A549 (cell line): ENCODE measurements around the gene FAM133A. TPM values are rescaled to one million over a fixed set of nuclear protein-coding genes. Genes with fewer than 3 reads are reported as not detected.

Experiments
- ATAC-seq, 2 experiments: fragments of 200-7000 bp in 1 of 2; fragments of >200 bp in 1 of 2; cut with Nextera tagmentation in 1 of 2; cut with Tn5 transposase in 1 of 2; 3 replicates each; pipeline versions ENCODE4 v1.8.0 to v1.9.1; 2018 to 2020; ENCODE audit warnings: mild to moderate bottlenecking in 1 of 2, moderate library complexity in 1 of 2
- CTCF ChIA-PET: fragments of 300-600 bp; sonication (Branson Sonifier 250); formaldehyde crosslinking; extraction: SDS; loops from one replicate; lab custom pipeline; 2021; ENCODE audit warnings: antibody characterized with exemption, inconsistent platforms; lab: Yijun Ruan, JAX
- POLR2A ChIA-PET: fragments of 350-600 bp; formaldehyde crosslinking; extraction: SDS; loops from one replicate; lab custom pipeline; 2021; ENCODE audit warnings: antibody characterized with exemption, inconsistent platforms; lab: Yijun Ruan, JAX
- DNase-seq, 2 experiments: peaks; one replicate each; pipeline versions ENCODE4 v3.0.0 to v3.0.0-alpha.2; 2011 to 2016; ENCODE audit warnings: low read depth in 1 of 2, low spot score in 1 of 2
- FAIRE-seq: peaks from 2 replicates; lab custom pipeline; 2011; peaks lifted over from hg19 to GRCh38; lab: Jason Lieb, UNC
- H3K27ac ChIP-seq, 2 experiments: fragments of >200 bp; sonication (Bioruptor Twin); formaldehyde crosslinking; 3 replicates each; pipeline ENCODE4 v1.5.1; 2016 to 2017
- H3K4me1 ChIP-seq: fragments of >200 bp; sonication (Bioruptor Twin); formaldehyde crosslinking; 3 replicates; pipeline ENCODE4 v1.6.1; 2016
- H3K4me2 ChIP-seq: fragments of >200 bp; sonication (Bioruptor Twin); formaldehyde crosslinking; 3 replicates; pipeline ENCODE4 v1.6.1; 2016
- H3K4me3 ChIP-seq: fragments of >200 bp; sonication (Bioruptor Twin); formaldehyde crosslinking; 3 replicates; pipeline ENCODE4 v1.5.1; 2016
- H3K9me3 ChIP-seq: fragments of >200 bp; sonication (Bioruptor Twin); formaldehyde crosslinking; 3 replicates; pipeline ENCODE4 v1.6.1; 2016
- BHLHE40 ChIP-seq: IDR thresholded peaks from 2 replicates; pipeline ENCODE4 v1.6.1; 2012; ENCODE audit warnings: low read depth, low read length, inconsistent platforms
- CBX8 ChIP-seq: fragments of 200-600 bp; sonication (generic); IDR thresholded peaks from 2 replicates; pipeline ENCODE4 v1.6.1; 2016
- FOSB ChIP-seq: fragments of 250-450 bp; sonication (Bioruptor Pico); IDR thresholded peaks from 2 replicates; pipeline ENCODE4 v1.5.0; 2020; ENCODE audit warnings: mild to moderate bottlenecking, moderate library complexity
- GATA3 ChIP-seq: IDR thresholded peaks from 2 replicates; pipeline ENCODE4 v1.6.1; 2012; ENCODE audit warnings: borderline replicate concordance
- HEYL ChIP-seq: fragments of 250-450 bp; sonication (Bioruptor Pico); IDR thresholded peaks from 2 replicates; pipeline ENCODE4 v1.8.0; 2021; ENCODE audit warnings: mild to moderate bottlenecking, moderate library complexity
- HOXB13 ChIP-seq: fragments of 250-450 bp; sonication (Bioruptor Pico); IDR thresholded peaks from 2 replicates; pipeline ENCODE4 v1.5.0; 2020; ENCODE audit warnings: low read depth, mild to moderate bottlenecking, moderate library complexity
- JUNB ChIP-seq: fragments of >200 bp; sonication (Bioruptor Twin); formaldehyde crosslinking; IDR thresholded peaks from 2 replicates; pipeline ENCODE4 v1.6.1; 2016
- MAZ ChIP-seq: fragments of 150-350 bp; IDR thresholded peaks from 2 replicates; pipeline ENCODE4 v1.6.1; 2014; ENCODE audit warnings: antibody characterized with exemption, low read depth, low read length, borderline replicate concordance
- NFE2L2 ChIP-seq: fragments of 150-350 bp; conservative IDR thresholded peaks from 2 replicates; pipeline ENCODE4 v1.6.1; 2014; ENCODE audit warnings: low read length
- PHF8 ChIP-seq: fragments of 200-600 bp; sonication (generic); IDR thresholded peaks from 2 replicates; pipeline ENCODE4 v1.6.1; 2016; ENCODE audit warnings: low read depth, mild to moderate bottlenecking, antibody characterized with exemption, moderate library complexity, borderline replicate concordance
- RAD21 ChIP-seq, 2 experiments: fragments of >200 bp in 1 of 2; sonication (Bioruptor Twin) in 1 of 2; formaldehyde crosslinking in 1 of 2; IDR thresholded peaks in 1 of 2; conservative IDR thresholded peaks in 1 of 2; 2 replicates in 1 of 2; 3 replicates in 1 of 2; pipeline ENCODE4 v1.6.1; 2012 to 2018; ENCODE audit warnings: inconsistent platforms in 1 of 2
- RARB ChIP-seq: fragments of 250-450 bp; sonication (Bioruptor Pico); IDR thresholded peaks from 2 replicates; pipeline ENCODE4 v1.8.0; 2021; ENCODE audit warnings: mild to moderate bottlenecking, moderate library complexity
- RNF2 ChIP-seq: fragments of 200-600 bp; sonication (generic); IDR thresholded peaks from 2 replicates; pipeline ENCODE4 v1.6.1; 2016; ENCODE audit warnings: low read depth, mild to moderate bottlenecking, antibody characterized with exemption, moderate library complexity, borderline replicate concordance
- ZFP36 ChIP-seq: fragments of 450-650 bp; IDR thresholded peaks from 2 replicates; pipeline ENCODE4 v1.6.1; 2014; ENCODE audit warnings: borderline replicate concordance; ENCODE audit not compliant: partially characterized antibody
- ZSCAN20 ChIP-seq: fragments of 250-450 bp; sonication (Bioruptor Pico); IDR thresholded peaks from 2 replicates; pipeline ENCODE4 v1.8.0; 2022; ENCODE audit warnings: mild to moderate bottlenecking, moderate library complexity
- WGBS: methylation state at CpG from one replicate; pipeline ENCODE4 v1.1.6; 2017; ENCODE audit errors: missing lambda C conversion rate; 5-methylcytosine and 5-hydroxymethylcytosine counted together
- polyA plus RNA-seq, 4 experiments: library from polyadenylated mRNA; depleted of rRNA in 3 of 4; stranded (reverse); fragments of >200 nt; fragmentation: RNase III in 1 of 4; extraction: RNeasy Plus Mini Kit Qiagen cat#74134 plus additional on column Dnase treatment in 1 of 4; gene quantifications; 2 replicates in 3 of 4; 3 replicates in 1 of 4; pipeline ENCODE4 v1.2.3, GENCODE V29; 2011 to 2017
- TF ChIP-seq, protein P1 (sequence below): fragments of 250-450 bp; sonication (Bioruptor Pico); IDR thresholded peaks from 2 replicates; pipeline ENCODE4 v1.5.0; 2021; ENCODE audit warnings: mild to moderate bottlenecking, moderate library complexity, borderline replicate concordance
- TF ChIP-seq, protein P2 (sequence below): IDR thresholded peaks from 2 replicates; pipeline ENCODE4 v1.6.1; 2012; ENCODE audit warnings: low read depth, borderline replicate concordance
- TF ChIP-seq, protein P3 (sequence below): IDR thresholded peaks from 2 replicates; pipeline ENCODE4 v1.6.1; 2012

FAM133A gene
- polyA plus RNA-seq, 2 of the 4 experiments (the other 2 are of a cell fraction), result 1.5 to 4.2 TPM

DNA sequence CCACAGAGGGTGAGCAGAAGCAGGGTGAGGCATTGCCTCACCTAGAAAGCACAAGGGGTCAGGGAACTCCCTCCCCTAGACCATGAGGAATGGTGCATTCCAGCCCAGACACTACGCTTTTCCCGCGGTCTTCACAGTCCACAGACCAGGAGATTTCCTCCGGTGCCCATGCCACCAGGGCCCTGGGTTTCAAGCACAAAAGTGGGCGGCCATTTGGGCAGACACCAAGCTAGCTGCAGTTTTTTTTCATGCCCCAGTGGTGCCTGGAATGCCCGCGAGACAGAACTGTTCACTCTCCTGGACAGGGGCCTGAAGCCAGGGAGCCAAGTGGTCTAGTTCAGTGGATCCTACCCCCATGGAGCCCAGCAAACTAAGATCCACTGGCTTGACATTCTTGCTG, 13.4 kb upstream of the FAM133A start:
- TF ChIP-seq, protein P1, sequence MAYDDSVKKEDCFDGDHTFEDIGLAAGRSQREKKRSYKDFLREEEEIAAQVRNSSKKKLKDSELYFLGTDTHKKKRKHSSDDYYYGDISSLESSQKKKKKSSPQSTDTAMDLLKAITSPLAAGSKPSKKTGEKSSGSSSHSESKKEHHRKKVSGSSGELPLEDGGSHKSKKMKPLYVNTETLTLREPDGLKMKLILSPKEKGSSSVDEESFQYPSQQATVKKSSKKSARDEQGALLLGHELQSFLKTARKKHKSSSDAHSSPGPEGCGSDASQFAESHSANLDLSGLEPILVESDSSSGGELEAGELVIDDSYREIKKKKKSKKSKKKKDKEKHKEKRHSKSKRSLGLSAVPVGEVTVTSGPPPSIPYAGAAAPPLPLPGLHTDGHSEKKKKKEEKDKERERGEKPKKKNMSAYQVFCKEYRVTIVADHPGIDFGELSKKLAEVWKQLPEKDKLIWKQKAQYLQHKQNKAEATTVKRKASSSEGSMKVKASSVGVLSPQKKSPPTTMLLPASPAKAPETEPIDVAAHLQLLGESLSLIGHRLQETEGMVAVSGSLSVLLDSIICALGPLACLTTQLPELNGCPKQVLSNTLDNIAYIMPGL, result no peak
- TF ChIP-seq, protein P2, sequence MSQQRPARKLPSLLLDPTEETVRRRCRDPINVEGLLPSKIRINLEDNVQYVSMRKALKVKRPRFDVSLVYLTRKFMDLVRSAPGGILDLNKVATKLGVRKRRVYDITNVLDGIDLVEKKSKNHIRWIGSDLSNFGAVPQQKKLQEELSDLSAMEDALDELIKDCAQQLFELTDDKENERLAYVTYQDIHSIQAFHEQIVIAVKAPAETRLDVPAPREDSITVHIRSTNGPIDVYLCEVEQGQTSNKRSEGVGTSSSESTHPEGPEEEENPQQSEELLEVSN, result no peak
- TF ChIP-seq JUNB (no peak), ZSCAN20 (CRISPR knock-in tag) (no peak), ZFP36 (no peak), CBX8 (no peak), RARB (CRISPR knock-in tag) (no peak), HOXB13 (CRISPR knock-in tag) (no peak), RAD21 (conservative IDR thresholded peaks at IDR 0.05 in 1 of 2, IDR thresholded peaks at IDR 0.05 in 1 of 2) (no peak), MAZ (no peak), GATA3 (no peak), NFE2L2 (no peak), PHF8 (no peak), HEYL (CRISPR knock-in tag) (no peak), BHLHE40 (no peak), RNF2 (no peak)
- TF ChIP-seq, protein P3, sequence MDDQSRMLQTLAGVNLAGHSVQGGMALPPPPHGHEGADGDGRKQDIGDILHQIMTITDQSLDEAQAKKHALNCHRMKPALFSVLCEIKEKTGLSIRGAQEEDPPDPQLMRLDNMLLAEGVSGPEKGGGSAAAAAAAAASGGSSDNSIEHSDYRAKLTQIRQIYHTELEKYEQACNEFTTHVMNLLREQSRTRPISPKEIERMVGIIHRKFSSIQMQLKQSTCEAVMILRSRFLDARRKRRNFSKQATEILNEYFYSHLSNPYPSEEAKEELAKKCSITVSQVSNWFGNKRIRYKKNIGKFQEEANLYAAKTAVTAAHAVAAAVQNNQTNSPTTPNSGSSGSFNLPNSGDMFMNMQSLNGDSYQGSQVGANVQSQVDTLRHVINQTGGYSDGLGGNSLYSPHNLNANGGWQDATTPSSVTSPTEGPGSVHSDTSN, result no peak
- 38% methylated on average over 5 of the region's 7 CpGs for WGBS

DNA sequence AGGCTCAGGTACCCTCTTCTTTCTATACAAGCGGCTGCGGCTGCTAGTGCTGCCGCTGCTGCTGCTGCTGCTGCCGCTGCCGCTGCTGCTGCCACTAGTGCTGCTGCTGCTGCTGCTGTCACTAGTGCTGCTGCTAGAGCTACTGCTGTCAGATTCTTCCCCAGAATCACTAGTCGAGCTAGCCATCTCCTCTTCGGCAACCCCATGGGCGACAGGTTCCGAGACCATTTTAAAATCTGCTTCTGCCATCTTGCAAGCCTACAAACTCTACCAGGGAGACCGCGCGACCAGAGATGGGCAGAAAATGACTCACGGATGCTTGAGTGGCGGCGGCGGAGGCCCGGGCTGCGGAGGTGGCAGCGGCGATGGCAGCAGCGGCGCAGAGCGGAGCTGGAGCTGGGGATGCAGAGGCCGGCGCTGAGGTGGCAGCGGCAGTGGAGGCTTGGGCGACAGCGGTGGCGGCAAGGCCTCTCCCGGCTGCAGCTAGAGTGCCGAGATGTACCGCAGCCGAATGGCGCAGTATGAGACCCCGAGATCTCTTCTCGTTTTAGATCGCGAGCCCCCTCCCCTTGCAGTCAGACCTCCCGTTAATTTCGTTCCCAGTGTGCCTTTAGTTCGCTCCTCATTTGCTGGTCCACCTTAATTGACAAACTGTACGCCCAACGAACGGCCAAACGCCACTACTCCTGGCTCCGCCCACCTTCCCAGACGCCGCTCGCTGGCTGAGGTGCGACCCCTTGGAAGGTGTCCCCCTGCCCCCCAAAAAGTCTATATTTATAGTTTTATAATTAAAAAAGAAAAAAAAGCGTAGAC, 744 bp upstream of the FAM133A start, which contains the start of gene NAP1L3:
Gene NAP1L3, minus strand, starts transcription at position 523 of the 813 bp plus-strand sequence. Its CDS starts 274 bp downstream, at position 249.
- whole genome bisulfite sequencing, result 1% methylated on average over 19 of the region's 51 CpGs
- Histone ChIP-seq H3K4me3 (peak within 1 kb of the TSS; percentile 61), H3K4me1 (no peaks in the 10 kb centered on the region), H3K9me3 (no peaks in the 10 kb centered on the region), H3K4me2 (peak within 1 kb of the TSS; percentile 83), H3K27ac (0 out of 6 replicates have a peak within 1 kb of the TSS, but pooled peaks of 1 of the 2 experiments have one; percentile 41)
- ChIA-PET CTCF (interaction anchor here (0.6 kb wide), 1 partner anchor 1217 kb away, joined by 4 read pairs; no protein-coding TSS in a partner anchor), POLR2A (interaction anchor here (0.5 to 0.6 kb wide), 2 partner anchors 103 to 382 kb away, joined by 4 read pairs; no protein-coding TSS in a partner anchor)
- FAIRE-seq (no peak), ATAC-seq (peak; percentile 94 to 98), DNase-seq (peak; percentile 23 to 63)
- TF ChIP-seq FOSB, result no peak
- TF ChIP-seq, protein P2, result no peak

More for the DNA sequence above, 13.4 kb upstream of the FAM133A start:
- FAIRE-seq (no peak), DNase-seq (no peak), ATAC-seq (no peak)
- Histone ChIP-seq H3K9me3 (no peaks in the 10 kb centered on the region), H3K4me2 (no peak overlapping the region), H3K27ac (no peak overlapping the region), H3K4me3 (no peak overlapping the region), H3K4me1 (no peaks in the 10 kb centered on the region)
- ChIA-PET POLR2A (no interaction called here), CTCF (interaction anchor here (0.6 kb wide), 1 partner anchor 1982 kb away, joined by 3 read pairs; no protein-coding TSS in a partner anchor)
